SH-SY5Y (cell line): ENCODE data around the gene HIP1R.

ENCODE experiments used
- GATA2 ChIP-seq: IDR thresholded peaks from 2 replicates; pipeline ENCODE4 v1.6.1; 2011; ENCODE audit warnings: mild to moderate bottlenecking, low read depth, low read length
- GATA3 ChIP-seq: IDR thresholded peaks from 2 replicates; pipeline ENCODE4 v1.6.1; 2011; ENCODE audit warnings: low read depth, mild to moderate bottlenecking, low read length, moderate library complexity

- no peak for TF ChIP-seq GATA2
- no peak for TF ChIP-seq GATA3
Measured at GRCh38 chr12:122846622-122847515, 11.6 kb downstream of the HIP1R start.
